ENCODE results near the gene PCDHA7. TPM values are rescaled to one million over a fixed set of nuclear protein-coding genes. Genes with fewer than 3 reads are reported as not detected.

PCDHA7 gene
- total RNA-seq, 1 experiment from 2014 or later, result 0.48 TPM

DNA sequence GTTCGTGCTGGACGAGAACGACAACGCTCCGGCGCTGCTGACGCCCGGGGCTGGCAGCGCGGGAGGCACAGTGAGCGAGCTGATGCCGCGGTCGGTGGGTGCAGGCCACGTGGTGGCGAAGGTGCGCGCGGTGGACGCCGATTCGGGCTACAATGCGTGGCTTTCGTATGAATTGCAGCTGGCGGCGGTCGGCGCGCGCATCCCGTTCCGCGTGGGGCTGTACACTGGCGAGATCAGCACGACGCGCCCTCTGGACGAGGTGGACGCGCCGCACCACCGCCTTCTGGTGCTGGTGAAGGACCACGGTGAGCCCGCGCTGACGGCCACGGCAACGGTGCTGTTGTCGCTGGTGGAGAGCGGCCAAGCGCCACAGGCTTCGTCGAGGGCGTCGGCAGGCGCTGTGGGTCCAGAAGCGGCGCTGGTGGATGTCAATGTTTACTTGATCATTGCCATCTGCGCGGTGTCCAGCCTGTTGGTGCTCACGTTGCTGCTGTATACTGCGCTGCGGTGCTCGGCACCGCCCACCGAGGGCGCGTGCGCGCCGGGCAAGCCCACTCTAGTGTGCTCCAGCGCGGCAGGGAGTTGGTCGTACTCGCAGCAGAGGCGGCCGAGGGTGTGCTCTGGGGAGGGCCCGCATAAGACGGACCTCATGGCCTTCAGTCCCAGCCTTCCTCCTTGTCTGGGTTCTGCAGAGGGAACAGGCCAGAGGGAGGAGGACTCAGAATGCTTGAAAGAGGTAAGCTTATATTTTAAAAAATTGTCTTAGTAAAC, 50.0 kb downstream of the PCDHA7 start:
- H3K79me1 ChIP-seq (ENCODE audit: insufficient read depth, low read depth, low read length, poor library complexity, severe bottlenecking), result no peaks in the 10 kb centered on the region
- H3K23me2 ChIP-seq (ENCODE audit: insufficient read length, low read depth, low read length, poor library complexity, severe bottlenecking), result peaks cover 2% of the 10 kb centered on the region
- H3K9me3 ChIP-seq (ENCODE audit: control insufficient read depth, low read depth, low read length), result no peaks in the 10 kb centered on the region
- Mint-ChIP-seq H3K36me3 (ENCODE audit: insufficient read depth in 1 of 3, low read depth in 3 of 3) (peaks cover 3 to 5% (median 4%) of the 10 kb centered on the region in 3 experiments; a peak in 6 of 7 replicates), H3K9me3 (no peaks in the 10 kb centered on the region), H3K27me3 (ENCODE audit: low read depth) (no peaks in the 10 kb centered on the region), H3K27ac (no peak overlapping the region), H3K4me3 (no peak overlapping the region), H3K4me1 (no peaks in the 10 kb centered on the region; a peak in 1 of 4 replicates)
- no peak overlapping the region for H2BK5ac ChIP-seq (ENCODE audit: insufficient read length, low read length)
- H4K5ac ChIP-seq (ENCODE audit: insufficient read length, low read depth, low read length), result no peak overlapping the region
- DNase-seq, result peak; percentile 40
- no peak overlapping the region for H4K91ac ChIP-seq (ENCODE audit: insufficient read length, low read depth, low read length)
- no peak overlapping the region for H3K9ac ChIP-seq (ENCODE audit: extremely low read depth, insufficient read length, low read length)
- no peak overlapping the region for H3K56ac ChIP-seq (ENCODE audit: insufficient read length, low read depth, low read length)
- no peak overlapping the region for H3K4me2 ChIP-seq (ENCODE audit: insufficient read depth, insufficient read length, low read length)
- no peak overlapping the region for H2BK120ac ChIP-seq (ENCODE audit: low read depth, low read length, poor library complexity, severe bottlenecking)
- no peak overlapping the region for H2AFZ ChIP-seq (ENCODE audit: low read length)
- no peak overlapping the region for H2BK20ac ChIP-seq (ENCODE audit: low read depth, low read length, poor library complexity, severe bottlenecking)
- no peak overlapping the region for H3K18ac ChIP-seq (ENCODE audit: insufficient read length, low read depth, low read length)
- peaks cover 2% of the 10 kb centered on the region; the same call in 1 of the 2 replicates for H3K79me2 ChIP-seq (ENCODE audit: insufficient read depth, low read length)
- H3T11ph ChIP-seq (ENCODE audit: low read length), result no peak overlapping the region
- H3K27me3 ChIP-seq (ENCODE audit: insufficient read depth, low read length), result no peaks in the 10 kb centered on the region
- H3K27ac ChIP-seq (ENCODE audit: insufficient read length, low read depth, low read length), result no peak overlapping the region
- H3K4ac ChIP-seq (ENCODE audit: low read depth, low read length), result no peak overlapping the region
- no peak overlapping the region for H2BK15ac ChIP-seq (ENCODE audit: low read depth, low read length)
- no CpG with 5 or more reads among the region's 79 CpGs for WGBS (ENCODE audit: extremely low coverage, insufficient read length, low lambda C conversion rate)
- no peak overlapping the region for H3K23ac ChIP-seq (ENCODE audit: insufficient read length, low read depth, low read length)
- no peak overlapping the region for H4K8ac ChIP-seq (replicated peaks; ENCODE audit: insufficient read length, low read depth, low read length)
- TF ChIP-seq, protein P1, sequence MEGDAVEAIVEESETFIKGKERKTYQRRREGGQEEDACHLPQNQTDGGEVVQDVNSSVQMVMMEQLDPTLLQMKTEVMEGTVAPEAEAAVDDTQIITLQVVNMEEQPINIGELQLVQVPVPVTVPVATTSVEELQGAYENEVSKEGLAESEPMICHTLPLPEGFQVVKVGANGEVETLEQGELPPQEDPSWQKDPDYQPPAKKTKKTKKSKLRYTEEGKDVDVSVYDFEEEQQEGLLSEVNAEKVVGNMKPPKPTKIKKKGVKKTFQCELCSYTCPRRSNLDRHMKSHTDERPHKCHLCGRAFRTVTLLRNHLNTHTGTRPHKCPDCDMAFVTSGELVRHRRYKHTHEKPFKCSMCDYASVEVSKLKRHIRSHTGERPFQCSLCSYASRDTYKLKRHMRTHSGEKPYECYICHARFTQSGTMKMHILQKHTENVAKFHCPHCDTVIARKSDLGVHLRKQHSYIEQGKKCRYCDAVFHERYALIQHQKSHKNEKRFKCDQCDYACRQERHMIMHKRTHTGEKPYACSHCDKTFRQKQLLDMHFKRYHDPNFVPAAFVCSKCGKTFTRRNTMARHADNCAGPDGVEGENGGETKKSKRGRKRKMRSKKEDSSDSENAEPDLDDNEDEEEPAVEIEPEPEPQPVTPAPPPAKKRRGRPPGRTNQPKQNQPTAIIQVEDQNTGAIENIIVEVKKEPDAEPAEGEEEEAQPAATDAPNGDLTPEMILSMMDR (conservative IDR thresholded peaks at IDR 0.05), result no peak
- no peaks in the 10 kb centered on the region for H3K4me1 ChIP-seq (ENCODE audit: insufficient read depth, low read length)
- no peak overlapping the region; the same call in 1 of the 2 replicates for H3K14ac ChIP-seq (ENCODE audit: insufficient read depth, low read length)
- no peak overlapping the region for H2AK5ac ChIP-seq (ENCODE audit: insufficient read length, low read length)
- no peaks in the 10 kb centered on the region for H4K20me1 ChIP-seq (ENCODE audit: control insufficient read depth, insufficient read depth, insufficient read length)
- H2BK12ac ChIP-seq (ENCODE audit: insufficient read length, low read depth, low read length), result no peak overlapping the region

Other genes with a start within 250 kb of the PCDHA7 start
- gene CD14, start 201.1 kb upstream of the PCDHA7 start, total RNA-seq (2021), result 0.13 TPM in 1 of 2 replicates, not detected in the other
- 37.3 and 39.3 TPM in 2 replicates for gene TMCO6, start 194.8 kb upstream of the PCDHA7 start, total RNA-seq (2021)
- gene NDUFA2, start 186.6 kb upstream of the PCDHA7 start, total RNA-seq (2021), result 84.9 and 86.6 TPM in 2 replicates
- gene IK, start 186.4 kb upstream of the PCDHA7 start, total RNA-seq (2021), result 75.2 and 79.3 TPM in 2 replicates
- gene WDR55, start 169.4 kb upstream of the PCDHA7 start, total RNA-seq (2021), result 24.7 and 26.6 TPM in 2 replicates
- gene DND1, start 160.7 kb upstream of the PCDHA7 start, total RNA-seq (2021), result 2.3 and 2.4 TPM in 2 replicates
- 70.2 and 76.3 TPM in 2 replicates for gene HARS1, start 142.9 kb upstream of the PCDHA7 start, total RNA-seq (2021)
- 20.2 and 20.5 TPM in 2 replicates for gene HARS2, start 142.8 kb upstream of the PCDHA7 start, total RNA-seq (2021)
- 61.0 and 61.8 TPM in 2 replicates for gene ZMAT2, start 133.8 kb upstream of the PCDHA7 start, total RNA-seq (2021)
- gene PCDHA1, start 48.1 kb upstream of the PCDHA7 start, total RNA-seq (2021), result 0.44 and 0.61 TPM in 2 replicates
- gene PCDHA2, start 39.4 kb upstream of the PCDHA7 start, total RNA-seq (2021), result 0.18 and 0.20 TPM in 2 replicates
- gene PCDHA3, start 33.2 kb upstream of the PCDHA7 start, total RNA-seq (2021), result 0.20 TPM in 1 of 2 replicates, not detected in the other
- gene PCDHA4, start 27.2 kb upstream of the PCDHA7 start, total RNA-seq (2021), result 3.5 and 3.9 TPM in 2 replicates
- 0.33 and 0.39 TPM in 2 replicates for gene PCDHA5, start 12.7 kb upstream of the PCDHA7 start, total RNA-seq (2021)
- gene PCDHA6, start 6.3 kb upstream of the PCDHA7 start, total RNA-seq (2021), result 4.5 and 4.9 TPM in 2 replicates
- gene PCDHA8, start 6.9 kb downstream of the PCDHA7 start, total RNA-seq (2021), result 0.57 and 0.79 TPM in 2 replicates
- gene PCDHA9, start 14.1 kb downstream of the PCDHA7 start, total RNA-seq (2021), result 0.46 and 0.55 TPM in 2 replicates
- gene PCDHA10, start 21.6 kb downstream of the PCDHA7 start, total RNA-seq (2021), result 10.4 and 10.7 TPM in 2 replicates
- gene PCDHA11, start 34.7 kb downstream of the PCDHA7 start, total RNA-seq (2021), result 6.3 and 6.6 TPM in 2 replicates
- gene PCDHA12, start 41.0 kb downstream of the PCDHA7 start, total RNA-seq (2021), result 7.1 and 7.2 TPM in 2 replicates
- 1.0 and 1.1 TPM in 2 replicates for gene PCDHA13, start 47.9 kb downstream of the PCDHA7 start, total RNA-seq (2021)
- gene PCDHAC1, start 92.0 kb downstream of the PCDHA7 start, total RNA-seq (2021), result 8.0 and 8.7 TPM in 2 replicates
- 4.8 and 5.4 TPM in 2 replicates for gene PCDHAC2, start 132.2 kb downstream of the PCDHA7 start, total RNA-seq (2021)
- 0.07 and 0.11 TPM in 2 replicates for gene PCDHB1, start 217.1 kb downstream of the PCDHA7 start, total RNA-seq (2021)

Measured in H9 (cell line).